ENCODE results near the gene COG6.

COG6 gene

DNA sequence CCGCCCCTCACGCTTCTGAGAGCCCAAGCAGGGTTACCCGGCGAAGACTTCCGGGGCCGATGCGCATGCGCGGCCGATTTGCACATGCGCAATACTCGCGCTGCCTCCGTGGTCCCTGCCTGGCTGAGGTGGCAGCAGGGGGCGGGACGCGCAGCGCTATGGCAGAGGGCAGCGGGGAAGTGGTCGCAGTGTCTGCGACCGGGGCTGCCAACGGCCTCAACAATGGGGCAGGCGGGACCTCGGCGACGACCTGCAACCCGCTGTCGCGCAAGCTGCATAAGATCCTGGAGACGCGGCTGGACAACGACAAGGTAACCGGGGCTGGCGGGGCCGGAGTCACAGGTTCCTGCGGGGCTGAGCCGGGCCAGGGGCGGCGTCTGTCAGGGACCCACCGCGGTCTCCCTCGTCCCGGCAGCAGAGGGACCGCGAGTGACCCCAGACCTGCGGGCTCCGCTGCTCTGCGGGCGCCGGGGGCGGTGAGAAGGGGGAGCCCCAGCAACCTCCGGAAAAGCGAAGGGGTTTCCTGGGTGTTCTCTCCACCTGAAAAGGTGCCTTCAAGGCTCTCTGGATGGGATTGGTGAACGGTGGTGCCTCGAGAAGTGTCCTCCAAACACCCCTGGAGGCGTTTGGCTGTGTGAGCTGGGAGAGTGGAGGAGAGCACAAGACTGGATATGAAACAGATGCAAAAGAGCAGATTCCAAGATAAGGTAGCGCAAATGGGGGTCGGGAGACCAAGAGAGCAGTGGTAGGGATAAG lies at the start of gene COG6:
TSS of gene COG6 (plus strand) at position 94 of the 756 bp plus-strand sequence. CDS start at position 159, 65 bp downstream.
- peak; percentile 37 for DNase-seq

DNA sequence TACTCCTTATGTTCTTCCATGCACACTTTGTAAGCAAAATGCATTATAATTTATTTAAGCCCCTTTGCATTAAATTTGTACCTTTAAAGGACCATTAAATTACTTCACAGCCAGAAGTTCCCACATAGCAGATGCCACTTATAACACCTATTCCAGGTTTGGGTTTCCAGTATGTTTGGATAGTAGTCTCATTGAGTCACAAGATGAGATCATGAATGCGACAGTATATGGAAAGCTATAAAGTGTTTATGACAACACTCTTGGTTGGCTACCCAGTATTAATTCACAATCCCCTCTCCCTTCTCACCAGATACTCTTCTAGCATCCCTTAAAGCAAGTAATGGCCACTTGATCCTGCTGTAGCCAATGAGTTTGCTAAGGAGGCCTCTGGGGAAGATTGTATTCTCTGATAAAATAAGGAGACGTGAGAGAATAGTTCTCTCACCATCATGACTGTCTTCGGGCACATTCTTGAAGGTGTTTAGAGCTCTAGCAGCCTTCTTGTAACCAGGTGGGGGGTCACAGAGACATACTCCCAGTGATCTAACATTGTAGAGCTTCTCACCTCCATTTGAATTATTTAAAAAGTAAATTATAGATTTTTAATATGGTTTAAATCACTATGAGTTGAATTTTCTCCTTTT lies 49.7 kb upstream of the COG6 start:
- no peak for DNase-seq

DNA sequence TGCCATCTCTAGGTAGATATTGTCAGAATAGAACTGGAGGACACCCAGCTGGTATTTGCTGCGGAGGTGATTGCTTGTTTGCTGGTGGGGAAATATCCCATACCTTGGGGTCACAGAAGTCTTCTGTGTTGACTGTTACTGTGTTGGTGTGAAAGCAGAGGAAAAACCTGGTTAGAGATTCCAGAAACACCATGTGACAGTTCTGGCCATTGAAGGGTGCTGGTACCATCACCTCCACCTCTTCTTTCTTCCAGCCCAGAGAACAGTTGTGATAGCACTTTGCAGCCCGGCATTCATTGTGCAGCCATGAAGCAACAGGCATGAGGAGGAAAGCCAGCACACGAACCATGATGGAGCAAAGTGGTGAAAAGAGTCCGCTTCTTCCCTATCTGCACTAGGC lies 47.6 kb upstream of the COG6 start:
- DNase-seq, result no peak

DNA sequence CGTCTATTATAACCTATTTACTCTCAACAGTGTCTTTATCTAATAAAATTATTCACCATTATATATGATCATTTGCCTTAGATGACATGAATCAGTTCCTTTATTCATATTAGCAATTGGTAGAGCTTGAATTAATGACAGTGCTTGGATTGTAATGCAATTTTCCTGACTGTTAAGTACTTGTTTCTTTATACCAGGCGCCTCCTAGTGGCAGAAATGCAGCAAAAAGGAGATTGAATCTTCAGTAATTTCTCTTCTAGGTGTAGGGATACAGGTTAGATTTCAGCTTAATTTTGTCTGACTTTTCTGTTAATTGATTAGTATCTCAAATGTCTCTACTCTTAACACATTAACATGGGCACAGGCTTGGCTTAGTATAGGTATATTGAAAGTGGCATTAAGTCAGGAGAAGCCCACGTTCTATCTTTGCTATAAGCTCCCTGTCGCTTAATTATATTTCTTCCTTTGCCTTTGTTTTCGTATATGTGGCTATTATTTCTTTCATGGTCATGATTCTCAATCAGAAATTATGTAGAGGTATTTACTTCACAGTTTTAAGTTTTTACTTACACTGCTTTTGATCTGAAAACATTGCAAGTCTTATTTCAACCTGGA lies 43.3 kb upstream of the COG6 start:
- no peak for DNase-seq

DNA sequence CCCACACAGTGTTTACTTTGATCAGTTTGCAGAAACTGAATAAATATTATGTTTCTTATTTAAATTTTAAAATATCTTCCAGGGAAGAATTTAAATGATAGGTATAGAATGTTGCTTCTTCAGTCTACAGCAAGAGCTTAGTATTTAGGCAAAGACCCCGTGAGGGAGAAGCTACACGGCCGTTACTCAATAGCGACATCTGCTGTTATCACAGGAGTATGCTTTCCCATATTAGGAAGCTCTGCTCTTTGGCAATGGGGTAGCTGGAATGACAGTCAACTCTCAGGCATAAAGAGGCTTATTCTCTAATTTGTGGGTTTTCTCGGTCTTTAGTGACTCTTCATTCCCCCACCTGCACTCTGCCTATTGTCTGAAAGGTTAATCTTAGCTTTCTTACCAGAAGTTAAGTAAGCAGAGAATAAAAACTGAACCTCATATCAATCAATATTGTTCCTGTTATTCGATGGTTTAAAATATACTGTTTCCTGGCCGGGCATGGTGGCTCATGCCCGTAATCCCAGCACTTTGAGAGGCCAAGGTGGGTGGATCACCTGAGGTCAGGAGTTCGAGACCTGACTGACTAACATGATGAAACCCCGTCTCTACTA lies 39.3 kb upstream of the COG6 start:
- DNase-seq, result peak; percentile 33

DNA sequence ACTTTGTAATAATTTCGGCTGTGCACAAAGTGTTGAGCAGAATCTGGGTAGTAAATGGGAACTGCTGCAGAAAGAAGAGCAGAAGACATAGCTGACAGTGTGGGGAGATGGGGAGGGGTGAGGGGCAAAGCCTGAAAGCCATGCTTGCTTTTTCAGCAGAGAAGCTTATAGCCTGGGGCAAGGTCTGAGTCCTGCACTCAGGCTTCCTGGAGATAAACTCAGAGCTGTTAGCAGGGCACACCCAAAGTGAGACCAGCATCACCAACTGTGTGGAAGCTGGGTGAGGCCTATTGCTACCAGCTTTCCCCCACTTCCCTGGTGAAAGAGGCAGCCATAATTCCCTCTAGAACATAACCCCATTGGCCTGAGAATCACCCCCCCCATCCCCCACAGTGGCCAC lies 36.9 kb upstream of the COG6 start:
- no peak for DNase-seq

DNA sequence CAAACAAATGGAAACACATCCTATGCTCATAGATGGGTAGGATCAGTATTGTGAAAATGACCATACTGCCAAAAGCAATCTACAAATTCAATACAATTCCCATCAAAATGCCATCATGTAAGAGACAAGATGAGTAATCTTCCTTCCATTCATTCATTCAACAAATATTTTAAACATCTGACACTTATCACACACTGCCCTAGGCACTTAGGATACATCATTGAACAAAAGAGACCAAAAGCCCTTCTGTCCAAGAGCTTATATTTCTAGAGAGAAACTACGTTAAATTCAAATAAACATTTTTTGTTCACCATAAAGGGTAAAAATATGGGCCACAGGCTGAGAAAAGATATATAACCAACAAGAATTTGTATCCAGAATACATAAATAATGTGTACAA lies 32.0 kb upstream of the COG6 start:
- no peak for DNase-seq

DNA sequence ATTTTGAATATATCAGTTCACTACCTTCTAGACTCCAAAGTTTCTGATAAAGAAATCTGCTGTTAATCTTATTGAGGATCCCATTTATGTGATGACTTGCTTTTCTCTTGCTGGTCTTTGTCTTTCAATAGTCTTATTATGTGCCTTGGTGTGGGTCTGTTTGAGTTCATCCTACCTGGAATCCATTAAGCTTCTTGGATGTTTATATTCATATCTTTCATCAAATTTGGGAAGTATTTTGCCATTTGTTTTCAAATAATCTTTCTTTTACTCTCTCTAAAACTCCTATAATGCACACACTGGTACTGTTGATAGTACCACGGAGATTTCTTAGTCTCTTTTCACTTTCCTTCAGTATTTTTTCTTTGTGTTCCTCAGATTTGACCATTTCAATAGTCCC lies 24.2 kb upstream of the COG6 start:
- no peak for DNase-seq

DNA sequence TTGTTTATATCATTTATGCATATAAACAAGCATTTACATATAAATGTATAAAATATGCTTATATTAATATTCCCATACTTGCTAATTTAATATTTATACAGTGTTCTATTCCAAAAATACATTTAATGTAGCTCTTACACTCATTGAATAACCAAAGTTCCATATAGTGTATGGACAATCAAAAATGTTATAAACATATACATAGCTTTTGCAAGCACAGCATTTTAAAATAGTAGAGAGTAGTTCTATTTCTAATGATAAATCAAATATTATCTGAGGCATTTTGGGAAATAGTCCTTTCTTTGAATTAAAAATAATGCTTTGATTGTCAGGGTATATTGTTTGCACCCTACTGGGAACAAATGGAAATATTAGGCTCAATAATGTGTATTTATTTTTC lies 22.5 kb upstream of the COG6 start:
- no peak for DNase-seq

DNA sequence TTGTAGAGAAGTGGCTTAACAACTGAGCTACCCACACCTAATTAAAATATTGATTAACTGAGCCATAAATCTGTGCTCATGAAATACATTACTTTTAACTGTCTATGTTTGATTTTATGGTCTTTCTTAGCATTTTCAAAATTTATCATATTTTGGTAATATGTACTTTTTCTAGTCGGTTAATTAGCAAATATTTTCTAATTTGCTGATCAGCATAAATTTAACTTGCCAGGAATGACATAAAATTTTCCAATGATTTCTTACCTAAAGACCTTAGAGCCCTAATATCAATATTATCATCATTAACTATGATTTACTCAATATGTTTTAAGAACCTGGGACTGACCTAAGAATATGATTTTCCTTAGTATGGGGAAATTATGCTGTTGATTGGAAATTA lies 19.9 kb upstream of the COG6 start:
- no peak for DNase-seq

DNA sequence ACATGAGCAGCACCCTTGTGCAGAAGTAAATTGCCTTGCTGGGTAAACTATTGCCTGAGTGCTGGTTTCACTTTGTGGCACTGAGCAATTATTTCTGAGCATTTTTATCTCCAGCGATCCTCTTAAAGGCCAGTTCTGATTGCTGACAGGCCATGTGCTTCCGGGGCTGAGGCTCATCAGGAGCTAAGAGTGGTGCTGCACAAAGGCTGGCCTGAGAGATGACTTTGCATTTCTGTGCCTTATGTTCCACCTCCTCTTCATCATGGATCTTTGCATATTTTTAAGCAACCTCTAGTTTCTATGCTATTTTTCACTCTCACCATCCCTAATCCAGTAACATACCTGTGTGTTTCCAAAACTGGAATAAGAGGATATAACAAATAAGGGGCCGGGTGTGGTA lies 17.6 kb upstream of the COG6 start:
- no peak for DNase-seq

DNA sequence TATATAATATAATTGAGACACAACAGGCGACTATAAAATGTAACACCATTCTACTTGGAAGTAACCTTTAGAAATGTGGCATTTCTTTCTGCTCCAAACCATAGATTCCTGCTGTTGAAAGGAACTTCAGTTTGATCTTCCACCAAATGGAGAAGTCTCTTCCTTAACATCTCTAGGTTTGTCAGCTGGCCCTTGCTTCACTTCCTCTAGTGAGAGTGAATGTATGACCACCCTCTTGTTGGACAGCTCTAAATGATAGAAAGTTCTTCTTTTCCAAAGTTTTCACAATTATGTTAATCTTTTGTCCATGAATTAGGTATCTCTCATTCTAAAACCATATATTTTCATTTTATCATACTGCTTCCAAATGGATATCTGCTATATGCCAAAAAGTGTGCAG lies 13.8 kb upstream of the COG6 start:
- no peak for DNase-seq

DNA sequence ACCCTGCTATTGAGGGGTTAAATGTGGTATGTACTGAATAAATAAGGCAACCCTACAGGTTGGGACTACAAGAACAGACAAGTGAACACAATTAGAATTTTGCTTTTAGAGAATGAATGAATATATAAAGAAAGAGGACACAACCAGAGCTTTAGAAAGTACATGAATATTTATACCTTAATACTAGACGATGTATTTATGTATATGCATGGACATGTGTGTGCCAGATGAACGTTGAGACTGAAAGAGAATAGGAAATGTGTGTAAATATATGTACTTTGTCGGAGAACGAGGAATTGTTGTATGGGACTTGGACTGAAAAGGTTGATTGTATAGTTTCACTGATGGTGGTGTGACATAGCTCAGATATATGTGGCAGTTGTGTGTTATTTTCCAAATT lies 9.3 kb upstream of the COG6 start:
- no peak for DNase-seq

DNA sequence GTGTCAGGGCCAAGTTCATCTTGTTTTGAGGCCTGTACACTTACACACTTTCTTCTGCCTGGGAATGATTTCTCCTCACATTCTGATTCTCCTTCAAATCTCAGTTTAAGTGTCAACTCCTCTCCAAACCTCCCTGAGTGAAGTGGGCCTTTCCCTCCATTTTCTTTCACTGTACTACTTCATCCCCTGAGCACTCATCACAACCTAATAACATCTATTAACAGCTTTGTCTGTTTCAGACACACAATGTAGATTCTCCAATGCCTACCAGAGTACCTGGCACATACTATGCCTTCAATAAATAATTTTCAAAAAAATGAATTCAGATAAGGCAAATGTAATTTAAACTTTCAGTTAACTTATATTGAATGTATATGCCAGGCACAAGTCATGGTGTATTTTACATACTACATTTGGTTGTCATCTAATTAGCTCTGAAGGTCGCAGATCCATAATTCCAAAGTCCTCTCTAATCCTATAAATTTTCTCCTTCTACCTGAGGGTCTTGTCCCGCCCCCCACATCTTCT lies 357 bp upstream of the COG6 start:
- DNase-seq, result no peak

DNA sequence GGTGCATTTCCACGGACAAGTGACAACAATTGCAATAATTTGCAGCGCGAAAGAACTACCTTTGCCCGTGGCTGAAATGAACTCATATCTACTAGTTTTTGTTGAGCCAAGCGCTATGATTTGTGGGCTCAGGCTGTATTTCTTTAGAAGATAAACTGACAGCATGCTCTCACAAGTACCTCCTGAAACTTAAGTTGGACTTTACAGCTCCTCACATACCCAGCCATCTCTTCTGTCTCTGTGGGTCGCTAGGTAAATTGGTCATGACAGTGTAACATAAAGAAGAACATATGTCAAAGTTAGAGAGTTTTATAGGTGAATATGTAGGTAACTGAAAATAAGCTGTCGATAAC lies 839 bp downstream of the COG6 start:
- DNase-seq, result no peak

DNA sequence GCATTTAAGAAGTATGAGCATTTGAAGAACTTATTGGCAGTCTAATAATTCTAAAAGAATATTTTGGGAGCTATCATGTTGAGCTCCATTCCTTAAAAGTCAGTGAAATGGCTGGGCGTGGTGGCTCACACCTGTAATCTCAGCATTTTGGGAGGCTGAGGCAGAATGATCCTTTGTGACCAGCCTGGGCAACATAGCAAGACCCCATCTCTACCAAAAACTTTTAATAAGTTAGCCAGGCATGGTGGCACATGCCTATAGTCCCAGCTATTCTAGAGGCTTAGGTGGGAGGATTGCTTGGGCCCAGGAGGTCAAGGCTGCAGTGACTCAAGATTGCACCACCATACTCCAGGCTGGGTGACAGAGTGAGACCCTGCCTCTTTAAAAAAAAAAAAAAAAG lies 8.0 kb downstream of the COG6 start:
- no peak for DNase-seq

DNA sequence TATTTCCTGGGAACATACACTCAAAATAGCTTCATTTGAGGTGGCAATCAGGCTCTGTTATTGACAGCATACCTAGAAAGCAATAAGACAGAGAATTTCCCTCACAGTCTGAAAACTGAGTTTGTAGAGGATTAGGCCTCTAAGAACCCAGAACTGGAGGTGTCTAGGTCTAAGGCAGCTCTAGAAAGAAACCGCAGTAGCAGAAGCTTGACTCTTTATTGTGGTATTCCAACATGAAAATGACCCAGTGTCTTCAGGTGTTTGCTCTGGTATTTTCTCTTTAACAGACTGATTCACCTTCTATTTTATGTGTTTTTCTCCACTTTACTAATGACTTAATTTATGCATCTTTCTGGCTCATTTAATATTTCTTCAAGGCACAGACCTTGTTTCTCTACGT lies 8.5 kb downstream of the COG6 start:
- no peak for DNase-seq

DNA sequence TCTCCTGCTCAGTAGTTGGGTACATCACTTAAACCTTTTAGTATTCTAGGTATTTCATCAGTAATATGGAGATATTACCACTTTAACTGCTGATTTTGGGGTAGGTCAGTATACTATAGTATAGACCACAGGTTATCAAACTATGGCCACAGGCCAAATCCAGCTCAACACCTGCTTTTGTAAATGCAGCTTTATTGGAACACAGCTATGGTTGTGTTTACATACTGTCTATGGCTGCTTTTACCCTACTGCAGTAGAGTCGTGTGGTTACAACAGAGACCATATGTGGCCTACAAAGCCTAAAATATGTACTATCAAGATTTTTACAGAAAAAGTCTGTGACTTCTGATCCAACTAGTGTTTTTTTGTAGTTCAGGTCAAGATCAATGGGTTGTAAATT lies 10.3 kb downstream of the COG6 start:
- DNase-seq, result no peak

DNA sequence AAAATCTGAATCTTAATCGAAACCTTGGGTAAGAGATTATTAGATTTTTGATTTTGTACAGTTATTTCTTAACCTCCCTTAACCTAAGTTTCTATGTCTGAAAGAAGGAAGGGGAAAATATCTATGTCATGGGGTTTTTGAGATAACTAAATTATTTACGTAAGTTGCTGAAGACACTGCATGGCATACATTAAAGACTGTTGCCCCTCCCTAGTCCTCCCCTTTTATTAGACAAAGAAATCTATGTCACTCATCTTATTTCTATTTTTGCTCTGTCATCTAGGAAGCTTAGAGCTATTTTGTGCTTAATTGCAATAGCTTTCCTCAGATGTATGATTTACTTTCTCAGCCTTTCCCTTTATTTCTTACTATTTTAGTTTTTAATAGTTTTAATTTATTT lies 15.0 kb downstream of the COG6 start:
- no peak for DNase-seq

DNA sequence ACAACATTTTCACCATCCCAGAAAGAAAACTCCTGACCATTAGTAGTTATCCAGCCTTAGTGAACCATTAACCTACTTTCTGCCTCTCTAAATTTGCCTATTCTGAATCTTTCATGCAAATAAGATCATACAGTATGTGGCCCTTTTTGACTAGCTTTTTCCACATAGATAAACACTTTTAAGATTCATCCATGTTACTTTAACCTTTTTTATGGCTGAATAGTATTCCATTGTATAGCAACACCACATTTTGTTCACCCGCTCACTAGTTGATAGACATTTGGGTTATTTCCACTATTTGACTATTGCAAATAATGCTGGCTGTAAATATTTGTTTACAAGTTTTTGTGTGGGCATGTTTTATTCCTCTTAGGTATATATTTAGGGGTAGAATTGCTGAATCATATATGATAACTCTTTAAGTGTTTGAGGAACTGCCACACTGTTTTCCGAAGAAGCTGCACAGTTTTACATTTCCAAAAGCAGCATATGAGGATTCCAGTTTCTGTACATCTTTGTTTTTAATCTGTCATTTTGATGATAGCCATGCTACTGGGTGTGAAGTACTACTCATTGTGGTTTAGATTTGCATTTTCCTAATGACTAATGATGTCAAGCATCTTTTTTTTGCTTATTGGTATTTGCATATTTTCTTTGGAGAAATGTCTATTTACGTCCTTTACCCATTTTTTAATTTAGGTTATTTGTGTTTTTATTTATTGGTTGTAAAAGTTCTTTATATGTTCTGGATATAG lies 17.1 kb downstream of the COG6 start:
- no peak for DNase-seq

DNA sequence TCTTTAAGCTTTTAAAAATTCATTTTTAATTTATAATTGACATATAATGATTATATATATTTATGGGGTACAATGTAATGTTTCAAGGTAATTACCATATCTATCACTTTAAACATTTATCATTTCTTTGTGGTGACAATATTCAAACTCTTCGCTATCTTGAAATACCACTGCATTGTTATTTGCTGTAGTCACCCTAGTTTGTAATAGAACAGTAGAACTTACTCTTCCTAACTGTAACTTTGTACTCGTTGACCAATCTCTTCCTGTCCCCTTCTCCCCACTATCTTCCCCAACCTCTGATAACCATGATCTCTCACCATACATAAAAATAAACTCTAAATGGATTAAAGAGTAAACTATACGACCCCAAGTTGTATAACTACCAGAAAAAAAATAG lies 20.4 kb downstream of the COG6 start:
- DNase-seq, result no peak

DNA sequence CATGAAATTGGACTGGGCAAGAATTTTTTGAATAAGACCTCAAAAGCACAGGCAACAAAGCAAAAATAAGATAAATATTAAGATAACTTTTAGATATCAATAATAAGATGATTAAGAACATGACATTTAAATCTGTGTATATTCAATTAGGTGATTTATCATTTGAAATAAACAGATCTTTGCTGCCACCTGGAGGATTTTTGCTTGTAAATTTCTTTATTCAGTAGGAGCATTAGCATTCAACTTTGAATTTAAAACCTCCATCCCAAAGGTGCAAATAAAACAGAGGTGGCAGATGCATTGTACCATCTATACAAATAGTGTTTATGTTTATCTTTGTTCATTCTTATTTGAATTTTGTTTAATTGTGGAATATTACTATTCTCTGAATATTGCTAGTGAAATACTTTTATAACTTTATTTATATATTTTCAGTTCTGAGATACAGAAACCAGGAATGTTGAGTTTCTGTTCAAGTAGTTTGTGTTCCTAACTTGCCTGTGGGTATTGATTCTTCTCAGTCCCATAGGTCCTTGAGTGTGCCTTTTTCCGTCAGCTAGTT lies 20.9 kb downstream of the COG6 start:
- no peak for DNase-seq

DNA sequence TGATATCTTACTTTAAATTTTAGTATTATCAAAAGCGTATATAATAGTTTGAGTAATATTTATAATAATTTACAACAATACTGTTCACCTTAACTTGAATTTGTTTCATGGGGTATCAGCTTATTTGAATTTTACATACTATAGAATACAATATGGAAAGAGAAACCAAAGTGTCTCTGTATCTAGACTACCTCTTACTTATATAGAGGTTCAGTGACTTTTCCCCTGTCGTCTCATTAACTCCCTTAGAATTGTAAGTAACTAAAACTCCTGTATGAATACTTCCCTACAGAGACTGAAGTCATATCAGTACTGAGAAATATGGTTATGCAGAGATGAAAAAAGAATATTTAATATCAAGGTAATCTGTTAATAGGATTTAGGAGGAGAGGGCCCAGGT lies 26.8 kb downstream of the COG6 start:
- DNase-seq, result no peak

Data from NCI-H524 treated with DMSO at 0.1 percent for 48 hours (cell line).